Measurements from ENCODE around the gene C11orf42.

DNA sequence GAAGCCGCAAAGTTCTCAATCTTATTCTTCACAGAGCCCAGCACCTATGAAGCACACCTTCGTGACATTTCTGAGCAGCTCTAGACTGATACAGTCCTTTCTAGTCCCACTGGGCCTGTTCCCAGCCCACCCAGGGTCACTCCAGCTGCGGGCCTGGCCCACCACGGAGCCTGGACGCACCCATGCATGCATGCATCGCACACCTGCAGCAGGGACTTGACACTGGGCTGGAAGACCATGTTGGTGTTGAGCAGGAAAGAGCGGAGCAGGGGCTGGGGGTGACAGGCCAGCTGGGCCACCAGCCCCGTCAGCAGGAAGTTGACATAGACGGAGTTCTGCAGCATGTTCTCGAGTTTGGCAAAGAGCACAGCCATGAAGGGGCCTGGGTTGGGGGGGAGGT is 9.2 kb downstream of the C11orf42 start:
- TF ChIP-seq, protein P1, sequence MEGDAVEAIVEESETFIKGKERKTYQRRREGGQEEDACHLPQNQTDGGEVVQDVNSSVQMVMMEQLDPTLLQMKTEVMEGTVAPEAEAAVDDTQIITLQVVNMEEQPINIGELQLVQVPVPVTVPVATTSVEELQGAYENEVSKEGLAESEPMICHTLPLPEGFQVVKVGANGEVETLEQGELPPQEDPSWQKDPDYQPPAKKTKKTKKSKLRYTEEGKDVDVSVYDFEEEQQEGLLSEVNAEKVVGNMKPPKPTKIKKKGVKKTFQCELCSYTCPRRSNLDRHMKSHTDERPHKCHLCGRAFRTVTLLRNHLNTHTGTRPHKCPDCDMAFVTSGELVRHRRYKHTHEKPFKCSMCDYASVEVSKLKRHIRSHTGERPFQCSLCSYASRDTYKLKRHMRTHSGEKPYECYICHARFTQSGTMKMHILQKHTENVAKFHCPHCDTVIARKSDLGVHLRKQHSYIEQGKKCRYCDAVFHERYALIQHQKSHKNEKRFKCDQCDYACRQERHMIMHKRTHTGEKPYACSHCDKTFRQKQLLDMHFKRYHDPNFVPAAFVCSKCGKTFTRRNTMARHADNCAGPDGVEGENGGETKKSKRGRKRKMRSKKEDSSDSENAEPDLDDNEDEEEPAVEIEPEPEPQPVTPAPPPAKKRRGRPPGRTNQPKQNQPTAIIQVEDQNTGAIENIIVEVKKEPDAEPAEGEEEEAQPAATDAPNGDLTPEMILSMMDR (conservative IDR thresholded peaks at IDR 0.05; ENCODE audit: low read depth, low read length) = no peak
- TF ChIP-seq EZH2 (IDR thresholded peaks at IDR 0.05; ENCODE audit: low read length, unreplicated experiment) (no peak), EZH2phosphoT487 (IDR thresholded peaks at IDR 0.05; ENCODE audit: borderline replicate concordance, low read length) (no peak)

All from PC-3 (cell line).